PC-3 (cell line): Measurements from ENCODE around the gene SLC35E2B.

Source experiments
- CTCF ChIP-seq: fragments of 300-600 bp; sonication (generic); conservative IDR thresholded peaks from 2 replicates; pipeline ENCODE4 v1.5.1; 2017; ENCODE audit warnings: antibody characterized with exemption, low read depth, mild to moderate bottlenecking, low read length
- EZH2 ChIP-seq: fragments of 300-600 bp; sonication (generic); IDR thresholded peaks from one replicate; pipeline ENCODE4 v1.6.1; 2017; ENCODE audit warnings: antibody characterized with exemption, mild to moderate bottlenecking, low read length; ENCODE audit not compliant: unreplicated experiment
- EZH2phosphoT487 ChIP-seq: fragments of 300-600 bp; sonication (generic); IDR thresholded peaks from 2 replicates; pipeline ENCODE4 v1.6.1; 2018; ENCODE audit warnings: mild to moderate bottlenecking, antibody characterized with exemption, low read length, borderline replicate concordance

- TF ChIP-seq EZH2: no peak
- no peak for TF ChIP-seq CTCF
- no peak for TF ChIP-seq EZH2phosphoT487
Measured at GRCh38 chr1:1627261-1627828, 65.2 kb downstream of the SLC35E2B start.
